ENCODE measurements around the gene EEIG1. TPM values are rescaled to one million over a fixed set of nuclear protein-coding genes. Genes with fewer than 3 reads are reported as not detected.

The EEIG1 gene
- total RNA-seq, 4 donors from 2014 or later: 18.3 to 34.7 (median 24.9) TPM

GRCh38 chr9:127959398-127959797, 21.4 kb downstream of the EEIG1 start:
- Histone ChIP-seq H3K9me3 (no peaks in the 10 kb centered on the region), H3K4me1 (peaks cover 35 to 65% of the 10 kb centered on the region in 2 donors), H3K36me3 (no peaks in the 10 kb centered on the region), H3K4me3 (replicated peaks in 1 of 3) (no peak overlapping the region), H3K27me3 (no peaks in the 10 kb centered on the region), H3K27ac (no peak overlapping the region)
- TF ChIP-seq POLR2A (IDR thresholded peaks at IDR 0.05) (no peak), CTCF (IDR thresholded peaks at IDR 0.05) (no peak)
- intact Hi-C loops (cut with DNase I): no loop called here
- DNase-seq: no peak
- 91 to 94% methylated on average over 4 of the region's 4 CpGs for WGBS, 2 donors

GRCh38 chr9:127958728-127959127, 22.1 kb downstream of the EEIG1 start:
- TF ChIP-seq POLR2A (IDR thresholded peaks at IDR 0.05): no peak
- no peak for TF ChIP-seq CTCF (IDR thresholded peaks at IDR 0.05)
- no peak overlapping the region for H3K4me3 ChIP-seq (replicated peaks in 1 of 3)
- no peaks in the 10 kb centered on the region for H3K36me3 ChIP-seq
- intact Hi-C loops (cut with DNase I): no loop called here
- no peaks in the 10 kb centered on the region for H3K27me3 ChIP-seq
- H3K4me1 ChIP-seq: peaks cover 42 to 66% of the 10 kb centered on the region in 2 donors
- DNase-seq: no peak
- WGBS, 2 donors: 95 to 100% methylated on average over 1 of the region's 1 CpG
- no peaks in the 10 kb centered on the region for H3K9me3 ChIP-seq
- peak overlapping the region in 1 of 3 donors; percentile 1 for H3K27ac ChIP-seq

- Histone ChIP-seq H3K4me3 (replicated peaks in 1 of 3) (no peak overlapping the region), H3K4me1 (peaks cover 37 to 60% of the 10 kb centered on the region in 2 donors), H3K36me3 (no peaks in the 10 kb centered on the region), H3K27ac (peak overlapping the region; percentile 41 to 85 (median 84)), H3K9me3 (no peaks in the 10 kb centered on the region), H3K27me3 (no peaks in the 10 kb centered on the region)
- intact Hi-C loops (cut with DNase I): no loop called here
- TF ChIP-seq CTCF (IDR thresholded peaks at IDR 0.05) (peak in 5 of 6 experiments; percentile 21 to 70 (median 50)), POLR2A (IDR thresholded peaks at IDR 0.05) (no peak)
- 68 to 80% methylated on average over 8 to 9 of the region's 12 CpGs for WGBS, 2 donors
- peak; percentile 73 to 83 for DNase-seq
These were observed 25.3 kb downstream of the EEIG1 start for GRCh38 chr9:127955294-127956015.

- intact Hi-C loops (cut with DNase I): no loop called here
- WGBS, 2 donors: 72 to 76% methylated on average over 4 to 12 of the region's 13 CpGs
- no peak for TF ChIP-seq POLR2A (IDR thresholded peaks at IDR 0.05)
- TF ChIP-seq CTCF (IDR thresholded peaks at IDR 0.05): no peak
- Histone ChIP-seq H3K4me1 (peaks cover 36 to 54% of the 10 kb centered on the region in 2 donors), H3K9me3 (no peaks in the 10 kb centered on the region), H3K36me3 (no peaks in the 10 kb centered on the region), H3K27ac (peak overlapping the region; percentile 33 to 85 (median 84)), H3K27me3 (no peaks in the 10 kb centered on the region), H3K4me3 (replicated peaks in 1 of 3) (no peak overlapping the region)
- no peak for DNase-seq
These were observed 25.9 kb downstream of the EEIG1 start for GRCh38 chr9:127954831-127955293.

GRCh38 chr9:127953768-127954505, 26.9 kb downstream of the EEIG1 start:
- Histone ChIP-seq H3K36me3 (no peaks in the 10 kb centered on the region), H3K27ac (peak overlapping the region in 2 of 3 donors; percentile 84 to 85), H3K27me3 (no peaks in the 10 kb centered on the region), H3K4me3 (replicated peaks in 1 of 3) (no peak overlapping the region), H3K4me1 (peaks cover 36 to 54% of the 10 kb centered on the region in 2 donors), H3K9me3 (no peaks in the 10 kb centered on the region)
- intact Hi-C loops (cut with DNase I): no loop called here
- WGBS, 2 donors: 83 to 87% methylated on average over 12 to 16 of the region's 17 CpGs
- no peak for DNase-seq
- TF ChIP-seq POLR2A (IDR thresholded peaks at IDR 0.05) (no peak), CTCF (IDR thresholded peaks at IDR 0.05) (no peak)
